Measurements from ENCODE around the gene ZNF710. TPM values are rescaled to one million over a fixed set of nuclear protein-coding genes. Genes with fewer than 3 reads are reported as not detected.

Gene ZNF710
- total and polyA plus RNA-seq, 2 of the 13 experiments (the other 11 are each of a cell fraction or from before 2014, with no cell fraction given), result 4.7 to 20.6 TPM

GRCh38 chr15:90062462-90062932 lies 61.4 kb downstream of the ZNF710 start:
- POLR2A ChIA-PET, result no interaction called here
- Histone ChIP-seq H2AFZ (ENCODE audit: low read length) (no peak overlapping the region), H3K4me2 (ENCODE audit: low read depth, low read length) (no peak overlapping the region), H3K79me2 (ENCODE audit: insufficient read depth, low read length) (peaks cover 3% of the 10 kb centered on the region), H3K27ac (ENCODE audit: extremely low read length, insufficient read depth, low read length) (no peak overlapping the region), H3K4me1 (ENCODE audit: insufficient read depth, low read length) (peaks cover 18% of the 10 kb centered on the region), H3K9me3 (ENCODE audit: low read length) (no peaks in the 10 kb centered on the region), H3K9ac (ENCODE audit: insufficient read depth, low read depth, low read length) (no peak overlapping the region), H3K4me3 (replicated peaks in 1 of 3; ENCODE audit: insufficient read depth in 1 of 3, low read depth in 2 of 3, low read length in 3 of 3) (no peak overlapping the region), H3K27me3 (ENCODE audit: control insufficient read depth in 1 of 2, insufficient read depth in 2 of 2, low read length in 2 of 2) (no peaks in the 10 kb centered on the region), H4K20me1 (ENCODE audit: insufficient read depth, low read length) (no peaks in the 10 kb centered on the region), H3K36me3 (replicated peaks in 1 of 2; ENCODE audit: control insufficient read depth in 1 of 2, insufficient read depth in 2 of 2, low read length in 2 of 2) (no peaks in the 10 kb centered on the region)
- BruUV-seq (replicated peaks), result no TSS peak
- 91% methylated on average over 16 of the region's 16 CpGs for WGBS (ENCODE audit: low lambda C conversion rate)
- intact Hi-C loops (cut with micrococcal nuclease; ENCODE audit: unreplicated experiment), result no loop called here
- in situ Hi-C loops (cut with HindIII; ENCODE audit: extremely low pct_ligation_motif_present, low pct_unique_long_range_greater_than_20kb), result no loop called here
- no peak for ATAC-seq
- TF ChIP-seq AGO2 (optimal IDR thresholded peaks at IDR 0.05; ENCODE audit: low read depth, low read length), result peak; percentile 17
- no peak for TF ChIP-seq NFRKB (IDR thresholded peaks at IDR 0.05)
- TF ChIP-seq MED1 (CRISPR knock-in tag; IDR thresholded peaks at IDR 0.05), result no peak
- CTCF ChIA-PET (ENCODE audit: low intra/inter-chr PET ratio, low total read pairs), result no interaction called here
- FAIRE-seq, result no peak
- no peak for DNase-seq (ENCODE audit: low spot score)

GRCh38 chr15:90062973-90063769 lies 62.0 kb downstream of the ZNF710 start:
- DNase-seq (ENCODE audit: low spot score) (no peak), FAIRE-seq (no peak), ATAC-seq (no peak)
- Histone ChIP-seq H3K4me2 (ENCODE audit: low read depth, low read length) (no peak overlapping the region), H3K4me3 (replicated peaks in 1 of 3; ENCODE audit: insufficient read depth in 1 of 3, low read depth in 2 of 3, low read length in 3 of 3) (no peak overlapping the region), H3K79me2 (ENCODE audit: insufficient read depth, low read length) (peaks cover 3% of the 10 kb centered on the region), H3K27ac (ENCODE audit: extremely low read length, insufficient read depth, low read length) (no peak overlapping the region), H3K9ac (ENCODE audit: insufficient read depth, low read depth, low read length) (no peak overlapping the region), H3K27me3 (ENCODE audit: control insufficient read depth in 1 of 2, insufficient read depth in 2 of 2, low read length in 2 of 2) (no peaks in the 10 kb centered on the region), H3K9me3 (ENCODE audit: low read length) (no peaks in the 10 kb centered on the region), H4K20me1 (ENCODE audit: insufficient read depth, low read length) (no peaks in the 10 kb centered on the region), H3K36me3 (replicated peaks in 1 of 2; ENCODE audit: control insufficient read depth in 1 of 2, insufficient read depth in 2 of 2, low read length in 2 of 2) (peaks cover 5 to 6% of the 10 kb centered on the region in 2 experiments; a peak in 3 of 5 replicates), H3K4me1 (ENCODE audit: insufficient read depth, low read length) (peaks cover 18% of the 10 kb centered on the region), H2AFZ (ENCODE audit: low read length) (no peak overlapping the region)
- in situ Hi-C loops (cut with HindIII; ENCODE audit: extremely low pct_ligation_motif_present, low pct_unique_long_range_greater_than_20kb), result no loop called here
- ChIA-PET POLR2A (no interaction called here), CTCF (ENCODE audit: low intra/inter-chr PET ratio, low total read pairs) (no interaction called here)
- peak; percentile 14 for TF ChIP-seq AGO2 (optimal IDR thresholded peaks at IDR 0.05; ENCODE audit: low read depth, low read length)
- TF ChIP-seq ETS1 (CRISPR knock-in tag; IDR thresholded peaks at IDR 0.05), result no peak
- no peak for TF ChIP-seq GZF1 (CRISPR knock-in tag; IDR thresholded peaks at IDR 0.05)
- no peak for TF ChIP-seq BCL3 (CRISPR knock-in tag; IDR thresholded peaks at IDR 0.05)
- no peak for TF ChIP-seq ZNF776 (CRISPR knock-in tag; IDR thresholded peaks at IDR 0.05)
- no peak for TF ChIP-seq TBX2 (CRISPR knock-in tag; IDR thresholded peaks at IDR 0.05; ENCODE audit: borderline replicate concordance)
- BruUV-seq (replicated peaks), result no TSS peak
- 93% methylated on average over 8 of the region's 20 CpGs for WGBS (ENCODE audit: low lambda C conversion rate)
- intact Hi-C loops (cut with micrococcal nuclease; ENCODE audit: unreplicated experiment), result no loop called here

Data from HepG2 (cell line).